Midbrain (tissue), 1 donor: ENCODE measurements around the gene LYZL1.
"Not testable (repeated sequence)": the region's sequence is repeated elsewhere in the genome, so short reads cannot be mapped to it uniquely, and the experiment has no call there.

Source experiments
- DNase-seq: peaks from one replicate; lab custom pipeline; 2025; lab: John Stamatoyannopoulos, UW

LYZL1 gene

DNA sequence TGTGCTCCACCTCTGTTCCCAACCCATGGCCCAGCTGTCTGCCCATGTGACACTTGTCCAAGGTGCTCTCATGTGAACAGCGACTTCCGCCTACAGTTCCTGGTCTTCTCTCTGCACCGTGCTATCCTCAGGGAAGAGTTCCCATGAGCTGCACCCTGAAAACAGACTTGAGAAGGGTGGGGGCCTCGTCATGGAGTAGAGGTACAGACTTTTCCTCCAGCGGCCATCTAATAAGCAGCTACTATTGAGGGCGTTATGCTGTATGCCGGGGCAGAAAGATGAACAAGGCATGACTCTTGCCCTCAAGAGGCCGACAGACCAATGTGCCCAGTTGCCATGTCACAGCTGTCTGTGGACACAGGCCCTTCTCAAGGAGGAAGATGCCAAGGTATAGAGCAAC, 25.4 kb upstream of the LYZL1 start:
- no peak for DNase-seq

DNA sequence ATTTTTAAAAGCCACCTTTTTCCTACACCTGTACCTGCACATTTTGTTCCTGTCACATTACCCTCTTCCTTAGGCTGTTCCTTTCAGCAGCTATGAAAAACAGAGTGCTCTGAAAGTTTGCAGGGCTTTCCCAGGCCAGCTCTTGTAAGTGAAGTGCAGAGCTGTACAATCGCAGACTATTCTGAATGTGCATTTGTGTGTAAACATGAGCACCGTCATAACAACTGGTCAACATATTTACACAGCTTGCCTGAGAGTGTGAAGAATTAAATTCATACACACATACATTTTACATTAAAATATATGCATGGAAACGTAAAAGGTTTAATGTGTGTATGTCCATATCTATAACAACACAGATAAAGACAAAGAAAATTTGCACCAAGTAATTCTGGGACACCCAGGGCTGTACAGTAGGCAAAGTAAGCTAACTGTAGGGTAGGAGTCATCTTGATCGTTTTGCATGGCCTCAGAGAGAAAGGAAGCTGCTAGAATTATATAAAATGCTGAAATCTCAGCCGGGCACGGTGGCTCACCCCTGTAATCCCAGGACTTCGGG, 23.6 kb upstream of the LYZL1 start:
- no peak for DNase-seq

DNA sequence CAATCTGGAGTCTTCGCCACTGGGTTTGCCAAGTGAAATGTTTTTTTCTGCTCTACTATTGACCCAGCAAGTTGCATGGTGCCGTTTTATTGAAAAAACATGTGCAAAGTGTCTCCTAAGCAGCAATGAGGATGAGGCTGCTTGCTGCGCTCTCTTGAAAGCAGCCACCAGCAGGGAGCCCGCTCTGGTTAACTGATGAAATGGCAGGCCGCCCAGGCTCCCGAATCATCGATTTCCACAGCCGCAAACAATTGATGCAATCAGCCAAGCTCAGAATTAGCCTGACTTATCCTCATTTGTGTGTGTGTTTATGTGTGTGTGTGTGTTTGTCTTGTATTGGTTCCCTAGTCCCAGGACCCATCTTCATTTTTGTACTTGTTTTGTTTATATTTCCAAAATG, 22.2 kb upstream of the LYZL1 start:
- no peak for DNase-seq

DNA sequence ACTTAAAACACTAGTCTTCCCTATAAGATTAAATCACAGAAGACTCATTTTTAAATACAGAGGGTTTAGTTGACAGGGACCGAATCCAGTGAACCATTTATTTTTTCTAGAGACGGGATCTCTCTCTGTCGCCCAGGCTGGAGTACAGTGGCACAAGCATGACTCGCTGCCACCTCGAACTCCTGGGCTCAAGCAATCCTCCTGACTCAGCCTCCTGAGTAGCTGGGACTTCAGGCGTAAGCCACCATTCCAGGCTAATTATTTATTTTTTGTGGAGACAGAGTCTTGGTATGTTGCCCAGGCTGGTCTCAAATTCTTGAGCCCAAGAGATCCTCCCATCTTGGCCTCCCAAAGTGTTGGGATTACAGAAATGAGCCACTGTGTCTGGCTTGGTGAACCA, 20.9 kb upstream of the LYZL1 start:
- DNase-seq: no peak

DNA sequence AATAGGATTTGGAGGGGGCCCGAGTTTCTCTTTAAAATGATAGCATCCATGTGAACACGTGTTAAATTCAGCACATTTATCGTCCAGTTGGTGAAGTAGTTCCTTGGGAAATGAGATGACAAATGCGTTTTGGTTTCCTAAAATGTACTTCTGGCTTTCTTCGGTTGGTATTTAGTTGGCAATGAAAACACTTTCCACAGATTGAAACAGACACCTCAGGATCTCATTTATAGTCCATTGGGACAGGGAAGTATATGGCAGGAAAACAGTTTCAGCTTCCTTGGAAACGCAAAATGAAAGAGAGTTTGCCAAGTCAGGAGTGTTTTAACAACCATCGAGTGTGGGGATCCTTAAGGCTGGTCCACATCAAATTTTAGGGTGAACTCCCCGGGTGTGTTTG, 19.4 kb upstream of the LYZL1 start:
- DNase-seq: no peak

DNA sequence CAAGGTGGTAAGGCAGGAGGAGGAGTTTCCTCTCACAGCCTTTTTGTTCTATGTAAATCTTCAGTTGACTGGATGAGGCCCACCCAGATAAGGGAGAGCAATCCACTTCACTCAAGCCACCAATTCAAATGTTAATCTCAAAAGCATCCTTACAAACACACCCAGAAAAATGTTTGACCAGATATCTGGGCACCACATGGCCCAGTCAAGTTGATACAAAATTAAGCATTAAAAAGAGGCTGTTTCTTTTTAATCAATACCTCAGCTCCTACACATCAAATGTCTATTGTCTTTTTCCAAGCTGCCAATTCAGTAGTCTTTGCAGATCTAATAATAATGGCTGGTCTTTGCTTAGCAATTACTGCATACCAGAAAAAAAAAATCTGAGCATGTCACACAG, 18.0 kb upstream of the LYZL1 start:
- DNase-seq: no peak

DNA sequence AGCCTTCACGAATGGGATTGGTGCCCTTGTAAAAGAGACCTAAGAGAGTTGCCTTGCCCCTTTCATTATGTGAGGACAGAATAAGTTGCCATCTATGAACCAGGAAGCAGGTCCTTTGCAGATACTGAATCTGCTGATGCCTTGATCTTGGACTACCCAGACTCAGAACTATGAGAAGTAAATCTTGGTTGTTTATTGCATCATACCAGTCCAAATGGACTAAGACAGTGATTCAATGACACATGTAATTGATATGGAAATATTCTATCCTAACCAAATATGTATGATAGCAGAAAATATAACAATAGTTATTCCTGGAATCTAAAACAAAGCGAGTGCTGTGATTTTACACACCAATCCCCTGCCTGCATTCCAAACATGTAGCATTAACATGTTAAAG, 17.0 kb upstream of the LYZL1 start:
- DNase-seq: no peak

DNA sequence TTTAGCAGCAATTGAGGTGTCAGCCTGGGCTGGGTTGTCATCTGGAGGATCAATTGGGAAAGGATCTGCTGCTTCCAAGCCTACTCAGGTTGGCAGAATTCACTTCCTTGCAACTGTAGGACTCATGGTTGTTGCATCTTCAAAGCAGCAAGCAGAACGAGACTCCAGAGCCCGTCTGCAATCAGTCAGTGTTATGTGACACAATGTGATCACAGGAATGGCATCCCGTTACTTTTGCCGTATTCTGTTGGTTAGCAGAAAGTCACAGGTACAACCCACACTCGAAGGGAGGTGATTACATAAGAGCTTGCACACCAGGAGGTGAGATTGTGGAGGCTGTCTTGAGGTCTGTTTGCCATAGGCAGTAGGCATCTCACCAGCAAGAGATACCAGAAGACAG, 15.4 kb upstream of the LYZL1 start:
- no peak for DNase-seq

DNA sequence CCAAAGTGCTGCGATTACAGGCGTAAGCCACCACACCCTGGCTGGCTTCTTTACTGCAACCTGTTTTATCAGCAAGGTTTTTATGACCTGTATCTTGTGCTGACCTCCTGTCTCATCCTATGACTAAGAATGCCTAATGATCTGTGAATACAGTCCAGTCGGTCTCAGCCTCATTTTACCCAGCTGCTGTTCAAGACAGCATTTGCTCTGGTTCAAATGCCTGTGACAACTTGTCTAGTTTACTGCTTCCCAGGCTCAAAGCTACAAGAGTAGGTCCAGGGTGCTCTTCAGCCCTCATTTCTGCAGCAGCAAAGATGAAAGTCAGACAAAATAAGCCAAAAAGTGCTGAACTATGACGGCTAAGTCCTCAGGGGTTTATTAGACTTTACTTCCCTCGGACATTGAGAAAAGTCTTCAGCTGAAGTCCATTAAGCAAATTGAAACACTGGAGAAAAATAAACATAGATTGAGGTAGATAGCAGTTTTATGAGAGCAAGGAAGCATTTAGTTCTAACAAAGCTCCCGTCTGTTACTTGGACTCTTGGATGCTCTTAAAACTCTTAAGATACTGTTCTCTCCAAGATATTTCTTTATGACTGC, 12.5 kb upstream of the LYZL1 start:
- DNase-seq: no peak

DNA sequence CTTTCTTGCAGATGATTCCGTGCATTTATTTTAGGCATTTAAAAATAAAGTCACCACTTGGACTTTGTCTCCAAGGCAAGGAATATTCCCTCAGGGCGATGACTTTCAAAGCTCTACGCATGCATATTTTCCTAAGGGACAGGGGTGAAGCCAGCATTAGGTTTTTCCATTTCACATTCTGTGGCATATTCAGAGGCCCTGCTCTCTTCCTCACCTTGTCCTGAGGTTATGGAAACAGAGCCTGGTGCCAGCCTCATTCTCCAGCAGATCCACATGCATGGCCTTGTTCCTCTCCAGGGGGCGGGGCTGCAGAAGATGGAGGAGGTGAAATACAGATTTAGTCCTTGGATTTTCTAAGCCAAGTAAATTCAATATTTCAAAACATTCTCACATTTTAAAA, 11.6 kb upstream of the LYZL1 start:
- DNase-seq: no peak

DNA sequence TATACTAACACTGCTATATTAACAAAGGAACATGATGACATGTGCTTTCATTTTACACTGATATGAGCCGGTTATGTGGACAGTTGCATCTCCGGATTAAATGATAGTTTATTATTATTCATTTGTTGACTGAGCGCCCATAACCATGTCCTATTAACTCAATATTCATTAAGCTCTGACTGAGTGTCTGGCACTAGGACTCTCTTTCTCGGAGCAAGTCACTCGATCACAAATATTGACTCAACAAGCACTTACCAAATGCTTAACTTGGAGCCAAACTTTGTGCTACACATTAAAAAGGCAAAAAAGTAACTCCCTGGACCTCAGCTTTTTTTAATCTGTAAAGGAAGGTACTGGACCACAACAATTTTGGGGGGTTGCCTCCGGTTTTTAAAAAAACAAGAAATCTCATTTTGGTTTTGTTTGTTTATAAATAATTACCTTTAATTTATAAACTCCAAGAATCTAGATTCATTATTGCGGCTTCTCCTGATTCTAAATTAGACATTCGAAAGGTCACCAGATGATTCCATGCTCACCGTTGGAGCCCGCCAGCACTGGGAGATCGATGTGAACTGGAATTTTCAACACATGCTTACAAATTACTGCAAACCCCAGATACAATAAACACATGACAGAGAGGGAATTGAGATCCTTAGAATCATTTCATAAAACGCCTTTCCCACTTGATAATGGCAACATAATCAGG, 8.9 kb upstream of the LYZL1 start:
- DNase-seq: no peak

DNA sequence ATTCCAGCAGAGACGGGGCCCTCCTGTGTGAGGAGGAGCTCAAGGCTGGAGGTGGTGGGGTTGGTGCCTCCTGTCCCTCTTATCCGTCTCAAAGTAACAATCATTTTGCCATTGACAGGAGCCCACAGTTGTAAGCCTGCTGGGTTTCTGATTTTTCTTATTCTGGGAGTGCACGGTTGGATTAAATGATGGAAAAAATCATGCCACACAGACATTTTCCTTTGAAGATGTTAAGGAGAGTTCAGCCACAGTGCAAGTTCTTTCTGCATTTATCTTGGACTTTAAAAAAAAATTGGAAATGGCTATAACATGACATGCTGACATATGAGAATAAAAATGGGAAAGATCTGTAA, 8.4 kb upstream of the LYZL1 start:
- no peak for DNase-seq

DNA sequence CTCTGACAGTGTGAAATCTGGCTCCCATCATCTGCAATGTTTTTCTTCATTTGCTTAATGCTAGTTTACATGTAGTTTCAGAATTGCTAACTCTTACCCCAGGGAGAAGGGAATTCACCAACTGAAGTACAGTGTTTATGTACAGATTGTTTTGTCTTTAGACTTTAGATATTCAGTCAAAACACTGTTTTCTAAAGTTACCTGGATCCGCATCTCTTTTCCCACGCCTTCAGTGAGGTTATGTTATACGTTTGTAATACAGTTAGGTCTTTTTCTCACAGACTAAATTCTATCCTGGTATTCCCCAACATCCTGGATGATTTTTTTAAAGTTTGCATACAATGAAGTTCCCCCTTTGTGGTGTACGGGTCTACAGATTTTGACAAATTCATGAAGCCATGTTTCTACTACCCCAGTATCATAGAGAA, 3.2 kb upstream of the LYZL1 start:
- DNase-seq: no peak

DNA sequence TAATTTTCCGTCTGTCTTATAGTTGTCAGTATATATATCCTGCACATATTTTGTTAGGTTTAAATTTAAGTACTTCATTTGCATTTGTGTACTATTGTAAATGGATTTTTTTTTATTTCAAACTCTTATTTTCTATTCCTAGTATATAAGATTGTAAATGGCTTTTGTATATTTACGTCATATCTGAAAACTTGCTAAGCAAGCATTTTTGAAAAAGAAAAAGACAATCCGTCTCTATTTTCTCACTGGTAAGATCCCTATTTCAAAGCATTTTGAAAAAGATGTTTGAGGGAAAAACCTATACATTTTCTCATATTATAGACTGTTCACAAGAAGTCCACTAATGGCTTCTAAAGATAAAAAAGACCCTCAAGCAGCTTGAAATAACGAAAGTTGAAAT, 1.2 kb upstream of the LYZL1 start:
- no peak for DNase-seq

DNA sequence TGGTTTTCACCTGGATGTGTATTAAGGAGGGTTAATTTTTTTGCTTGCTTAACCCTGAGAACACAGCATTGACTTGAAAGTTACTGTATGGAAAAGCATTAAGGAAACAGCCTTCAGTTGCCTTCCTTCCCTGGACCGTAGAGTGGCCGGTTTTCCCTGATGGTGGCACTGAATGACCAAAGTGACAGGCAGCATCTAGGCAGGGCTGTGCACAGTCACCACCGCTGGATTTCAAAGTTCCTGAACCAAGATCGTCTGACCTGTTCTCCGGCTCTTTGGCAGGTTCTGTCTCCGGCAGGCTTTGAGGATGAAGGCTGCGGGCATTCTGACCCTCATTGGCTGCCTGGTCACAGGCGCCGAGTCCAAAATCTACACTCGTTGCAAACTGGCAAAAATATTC, 2.7 kb downstream of the LYZL1 start:
- not testable (repeated sequence) for DNase-seq

DNA sequence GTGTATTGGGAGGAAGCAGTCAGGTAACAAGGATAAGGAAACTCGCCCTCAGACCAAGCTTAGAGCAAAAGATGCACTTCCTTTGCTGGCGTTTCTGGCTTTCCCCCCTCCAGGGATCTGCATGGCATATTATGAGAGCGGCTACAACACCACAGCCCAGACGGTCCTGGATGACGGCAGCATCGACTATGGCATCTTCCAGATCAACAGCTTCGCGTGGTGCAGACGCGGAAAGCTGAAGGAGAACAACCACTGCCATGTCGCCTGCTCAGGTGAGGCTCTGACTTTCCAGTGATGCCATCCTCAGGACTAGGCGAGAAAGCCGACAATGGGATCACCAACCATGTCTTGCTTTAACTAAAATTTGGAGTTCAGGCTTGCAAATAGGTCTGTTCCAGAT, 3.5 kb downstream of the LYZL1 start:
- not testable (repeated sequence) for DNase-seq

DNA sequence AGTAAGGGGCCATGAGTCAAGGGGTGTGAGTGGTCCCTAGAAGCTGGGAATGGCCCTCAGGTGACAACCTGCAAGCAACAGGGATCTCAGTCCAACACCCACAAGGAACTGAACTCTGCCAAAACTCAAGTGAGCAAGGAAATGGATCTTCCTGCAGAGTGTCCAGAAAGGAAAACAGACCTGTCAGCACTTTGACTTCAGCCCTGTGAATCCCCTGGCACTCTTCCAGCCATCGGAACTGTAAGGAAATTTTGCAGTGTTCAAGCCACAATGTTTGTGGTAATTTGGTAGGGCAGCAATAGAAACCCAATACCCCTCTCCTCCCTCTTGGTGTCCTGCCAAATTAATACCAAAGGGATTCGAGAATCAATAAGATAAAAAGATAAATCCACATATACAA, 6.9 kb downstream of the LYZL1 start:
- no peak for DNase-seq

DNA sequence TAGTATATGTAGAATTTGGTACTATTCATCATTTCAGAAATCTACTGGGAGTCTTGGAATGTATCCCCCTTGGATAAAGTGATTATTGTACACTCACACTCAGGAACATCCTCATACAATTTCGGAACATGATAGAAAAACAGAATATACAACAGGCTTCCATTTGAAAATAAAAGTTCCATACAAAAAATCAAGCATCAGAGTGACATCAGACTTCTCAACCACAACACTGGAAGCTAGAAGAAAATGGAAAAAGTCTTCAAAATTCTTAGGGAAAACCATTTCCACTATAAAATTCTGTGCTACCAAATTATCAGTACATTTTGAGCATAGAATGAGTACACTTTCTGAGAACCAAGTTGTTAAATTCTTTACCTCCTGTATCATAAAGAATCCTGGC, 8.8 kb downstream of the LYZL1 start:
- DNase-seq: no peak

DNA sequence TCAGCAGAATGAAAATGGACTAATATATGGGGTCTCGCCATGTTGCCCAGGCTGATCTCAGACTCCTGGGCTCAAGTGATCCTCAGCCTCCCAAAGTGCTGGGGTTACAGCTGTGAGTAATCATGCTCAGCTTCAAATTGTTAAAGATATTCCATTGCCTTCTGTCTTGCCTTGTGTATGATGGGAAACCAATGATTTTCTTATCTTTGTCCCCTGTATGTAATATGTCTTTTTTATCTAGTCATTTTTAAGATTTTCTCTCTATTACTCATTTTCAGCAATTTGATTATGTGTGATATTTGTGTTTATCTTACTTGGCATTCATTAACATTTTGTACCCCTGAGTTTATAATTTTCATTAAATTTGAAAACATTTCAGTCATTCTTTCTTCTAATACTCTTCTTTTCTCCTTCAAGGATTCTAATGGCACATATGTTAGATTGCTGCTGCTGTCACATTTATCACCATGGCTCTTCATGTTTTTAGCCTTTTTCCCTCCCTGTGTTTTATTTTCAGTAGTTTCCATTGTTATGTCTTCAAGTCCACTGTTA, 12.6 kb downstream of the LYZL1 start:
- no peak for DNase-seq

DNA sequence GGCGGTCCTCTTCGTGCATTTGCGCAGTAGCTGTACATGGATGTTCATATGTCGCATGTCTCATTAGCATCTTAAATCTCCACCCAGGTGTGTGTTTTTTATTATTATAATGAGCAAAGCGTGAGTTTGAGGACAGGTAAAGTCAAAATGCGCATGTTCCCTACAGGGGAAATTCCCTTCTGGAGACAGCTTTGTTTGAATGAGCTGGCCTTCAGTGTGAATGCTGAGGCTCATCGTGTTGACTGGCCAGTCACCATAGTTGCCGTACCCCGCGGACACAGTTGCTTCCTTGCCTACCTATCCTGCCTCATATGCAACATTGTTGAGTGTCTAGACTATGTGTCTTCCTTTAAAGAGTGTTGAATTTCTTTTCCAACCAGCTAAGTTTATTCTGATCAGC, 13.6 kb downstream of the LYZL1 start:
- no peak for DNase-seq

DNA sequence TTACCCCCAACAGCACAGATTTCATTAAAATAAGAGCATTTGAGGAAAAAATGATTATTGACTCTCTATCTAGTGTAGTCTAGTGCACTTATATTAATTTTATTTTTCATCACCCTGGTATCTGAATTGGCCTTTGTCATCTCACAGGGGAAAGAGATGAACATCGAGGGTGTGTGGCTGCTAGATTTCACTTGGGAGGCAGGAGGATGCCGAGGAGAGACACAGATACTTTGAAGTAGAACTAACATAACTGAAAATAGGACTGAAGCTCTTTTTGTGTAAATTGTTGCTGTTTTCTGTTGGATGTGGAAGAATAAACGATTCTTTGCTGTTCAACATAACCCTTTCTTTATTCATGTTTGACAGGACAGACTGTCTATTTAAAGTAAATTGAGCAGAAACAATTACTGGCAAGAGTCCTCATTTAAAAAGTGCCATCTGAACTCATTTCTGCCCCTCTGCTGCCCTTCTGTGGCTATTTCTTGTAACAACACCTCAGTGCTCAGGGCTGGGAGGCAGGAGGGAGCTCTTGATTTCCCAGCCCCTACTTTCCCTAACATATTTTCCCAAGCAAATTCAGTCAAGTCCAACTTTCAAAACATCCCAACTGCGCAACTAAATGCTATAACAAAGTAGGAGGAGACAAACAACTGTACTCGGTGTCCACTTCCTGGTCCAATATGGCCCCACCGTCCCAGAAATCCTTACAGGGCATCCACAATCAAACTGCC, 15.6 kb downstream of the LYZL1 start:
- peak; percentile 90 for DNase-seq

DNA sequence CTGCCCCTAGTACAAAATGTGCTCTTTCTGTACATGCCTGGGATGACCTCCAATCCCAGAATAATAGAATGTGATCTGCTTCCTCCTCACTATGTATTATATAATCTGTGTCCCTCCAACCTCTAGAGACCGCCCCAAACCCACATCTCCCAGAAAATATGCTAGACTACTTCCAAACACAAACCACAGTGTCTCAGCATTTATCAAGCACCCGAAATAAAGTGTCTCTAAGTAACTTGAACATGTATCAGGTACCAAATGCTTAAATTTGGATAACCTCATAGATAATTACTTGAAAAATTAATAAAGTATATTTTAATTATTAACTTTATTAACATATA, 16.1 kb downstream of the LYZL1 start:
- no peak for DNase-seq

DNA sequence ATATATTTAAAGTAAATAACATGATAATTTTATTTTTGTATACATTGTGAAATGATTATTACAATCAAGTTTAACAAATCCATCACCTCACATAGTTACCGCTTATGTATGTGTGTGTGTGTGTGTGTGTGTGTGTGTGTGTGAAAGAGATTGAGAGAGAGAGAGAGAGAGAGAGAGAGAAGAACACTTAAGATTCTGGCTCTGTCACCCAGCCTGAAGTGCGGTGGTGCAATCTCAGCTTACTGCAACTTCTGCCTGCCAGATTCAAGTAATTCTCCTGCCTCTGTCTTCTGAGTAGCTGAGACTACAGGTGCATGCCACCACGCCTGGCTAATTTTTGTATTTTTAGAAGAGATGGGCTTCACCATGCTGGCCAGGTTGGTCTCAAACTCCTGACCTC, 17.8 kb downstream of the LYZL1 start:
- no peak for DNase-seq
